Subcutaneous adipose tissue (tissue), 4 donors: ENCODE results near the gene GPR37. TPM values are rescaled to one million over a fixed set of nuclear protein-coding genes. Genes with fewer than 3 reads are reported as not detected.

ENCODE experiments used
- CTCF ChIP-seq: fragments of 450-650 bp; IDR thresholded peaks from one replicate; pipeline ENCODE4 v1.5.1; 2016; ENCODE audit warnings: low read depth, mild to moderate bottlenecking, control low read depth, antibody characterized with exemption, moderate library complexity
- total RNA-seq, 4 donors: library from RNA; depleted of rRNA; stranded (reverse); fragments of >200 nt; gene quantifications; one replicate each; pipeline ENCODE4 v1.1.0, GENCODE V29; 2016

GPR37 gene
- total RNA-seq, 4 donors from 2014 or later = 0.16 to 4.1 (median 0.59) TPM

GRCh38 chr7:124754576-124755268 lies 10.9 kb downstream of the GPR37 start:
- TF ChIP-seq CTCF = no peak

DNA sequence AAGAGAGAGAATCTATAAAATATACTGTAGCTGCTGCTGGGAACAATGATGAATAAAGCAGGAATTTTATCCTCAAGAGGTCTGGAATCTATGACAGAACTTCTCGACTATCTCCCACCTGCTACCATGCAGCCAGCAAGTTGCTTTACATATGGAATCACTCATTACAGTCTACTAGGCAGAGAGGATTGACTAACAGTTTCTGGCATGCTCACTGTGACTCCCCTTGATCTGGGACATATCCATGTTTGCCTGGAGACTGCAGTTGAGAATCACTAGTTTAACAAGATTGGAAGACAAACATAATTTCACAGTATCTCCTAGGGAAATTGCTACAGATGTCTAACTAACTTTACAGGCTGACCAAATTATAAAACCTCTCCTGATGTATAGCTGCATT lies 13.3 kb downstream of the GPR37 start:
- TF ChIP-seq CTCF = no peak

DNA sequence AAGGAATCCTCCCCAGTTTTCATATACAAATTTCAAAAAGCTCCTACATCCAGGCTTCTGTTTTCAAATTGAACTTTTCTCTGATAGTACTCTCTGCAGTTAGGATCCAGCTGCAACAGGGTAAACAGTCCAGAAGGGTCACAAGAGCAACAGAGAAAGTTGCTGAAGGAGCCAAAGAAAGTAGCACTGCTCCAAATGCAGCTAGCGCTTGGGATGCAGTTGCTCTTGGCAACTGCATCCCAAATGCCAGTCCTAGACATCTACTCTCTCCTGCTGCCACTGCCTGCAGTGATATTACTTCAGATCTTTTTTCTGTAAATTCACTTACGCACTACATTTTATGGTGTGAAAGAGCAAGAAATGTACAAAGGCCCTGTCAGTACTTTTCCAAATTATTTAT lies 14.6 kb downstream of the GPR37 start:
- TF ChIP-seq CTCF = no peak

GRCh38 chr7:124747072-124747471 lies 18.5 kb downstream of the GPR37 start:
- no peak for TF ChIP-seq CTCF

GRCh38 chr7:124738639-124739038 lies 27.0 kb downstream of the GPR37 start:
- no peak for TF ChIP-seq CTCF

DNA sequence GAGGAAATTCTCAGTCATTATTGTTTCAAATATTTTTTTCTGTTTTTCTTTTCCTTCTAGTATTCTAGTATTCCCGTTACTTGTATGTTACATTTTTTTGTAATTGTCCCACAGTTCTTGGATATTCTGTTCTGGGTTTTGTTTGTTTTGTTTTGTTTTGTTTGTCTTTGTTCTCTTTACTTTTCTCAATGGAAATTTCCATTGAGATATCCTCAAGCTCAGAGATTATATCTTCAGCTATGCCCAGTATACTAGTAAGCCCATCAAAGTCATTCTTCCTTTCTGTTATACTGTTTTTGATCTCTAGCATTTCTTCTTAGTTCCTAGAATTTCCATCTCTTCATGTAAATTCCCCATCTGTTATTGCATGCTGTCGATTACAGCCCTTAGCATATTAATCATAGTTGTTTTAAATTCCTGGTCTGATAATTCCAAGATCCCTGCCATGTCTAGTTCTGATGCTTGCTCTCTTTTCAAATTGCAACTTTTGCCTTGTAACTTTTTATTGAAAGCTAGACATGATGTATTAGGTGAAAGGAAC lies 27.8 kb downstream of the GPR37 start:
- TF ChIP-seq CTCF = no peak

GRCh38 chr7:124728610-124729009 lies 37.0 kb downstream of the GPR37 start:
- no peak for TF ChIP-seq CTCF
